ENCODE data around the gene GNPDA1. TPM values are rescaled to one million over a fixed set of nuclear protein-coding genes. Genes with fewer than 3 reads are reported as not detected.

Gene GNPDA1
- total and polyA plus RNA-seq, 2 donors from 2014 or later = 30.1 to 76.6 TPM

DNA sequence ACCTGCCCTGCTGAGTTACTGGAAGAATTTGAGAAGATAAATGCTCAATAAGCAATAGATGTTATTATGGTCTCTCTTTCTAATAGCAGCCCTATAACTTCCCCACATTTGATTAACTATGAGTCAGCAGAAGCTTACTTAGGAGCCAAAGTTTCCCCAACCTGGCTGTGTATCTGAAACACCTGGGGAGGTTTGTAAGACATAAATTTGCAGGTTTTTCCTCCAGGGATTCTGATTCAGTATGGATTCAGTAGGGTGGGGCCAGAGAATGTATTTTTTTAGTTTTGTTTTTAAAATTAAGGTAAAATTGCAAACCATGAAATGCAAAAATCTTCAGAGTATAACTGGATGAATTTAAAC is 44.9 kb upstream of the GNPDA1 start:
- H3K27me3 ChIP-seq (ENCODE audit: control insufficient read depth, insufficient read depth, low read length) = no peaks in the 10 kb centered on the region
- intact Hi-C loops (cut with DNase I) = no loop called here
- H3K36me3 ChIP-seq (ENCODE audit: control insufficient read depth in 2 of 3, insufficient read depth in 3 of 3, low read length in 3 of 3) = no peaks in the 10 kb centered on the region
- no peaks in the 10 kb centered on the region for H3K4me1 ChIP-seq (ENCODE audit: control insufficient read depth in 2 of 3, insufficient read depth in 2 of 3, low read depth in 1 of 3, low read length in 3 of 3)
- TF ChIP-seq, protein P1, sequence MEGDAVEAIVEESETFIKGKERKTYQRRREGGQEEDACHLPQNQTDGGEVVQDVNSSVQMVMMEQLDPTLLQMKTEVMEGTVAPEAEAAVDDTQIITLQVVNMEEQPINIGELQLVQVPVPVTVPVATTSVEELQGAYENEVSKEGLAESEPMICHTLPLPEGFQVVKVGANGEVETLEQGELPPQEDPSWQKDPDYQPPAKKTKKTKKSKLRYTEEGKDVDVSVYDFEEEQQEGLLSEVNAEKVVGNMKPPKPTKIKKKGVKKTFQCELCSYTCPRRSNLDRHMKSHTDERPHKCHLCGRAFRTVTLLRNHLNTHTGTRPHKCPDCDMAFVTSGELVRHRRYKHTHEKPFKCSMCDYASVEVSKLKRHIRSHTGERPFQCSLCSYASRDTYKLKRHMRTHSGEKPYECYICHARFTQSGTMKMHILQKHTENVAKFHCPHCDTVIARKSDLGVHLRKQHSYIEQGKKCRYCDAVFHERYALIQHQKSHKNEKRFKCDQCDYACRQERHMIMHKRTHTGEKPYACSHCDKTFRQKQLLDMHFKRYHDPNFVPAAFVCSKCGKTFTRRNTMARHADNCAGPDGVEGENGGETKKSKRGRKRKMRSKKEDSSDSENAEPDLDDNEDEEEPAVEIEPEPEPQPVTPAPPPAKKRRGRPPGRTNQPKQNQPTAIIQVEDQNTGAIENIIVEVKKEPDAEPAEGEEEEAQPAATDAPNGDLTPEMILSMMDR (IDR thresholded peaks at IDR 0.05; ENCODE audit: borderline replicate concordance, extremely low read depth, insufficient read depth) = no peak
- H3K4me3 ChIP-seq (ENCODE audit: low read length in 3 of 3) = no peak overlapping the region
- H3K9me3 ChIP-seq (ENCODE audit: control insufficient read depth in 2 of 3, insufficient read depth in 1 of 3, low read length in 3 of 3) = no peaks in the 10 kb centered on the region
- DNase-seq (no peak), FAIRE-seq (no peak)
- H3K27ac ChIP-seq (ENCODE audit: low read depth in 2 of 2, low read length in 2 of 2) = no peak overlapping the region
- H3K9ac ChIP-seq (ENCODE audit: low read length in 3 of 3) = no peak overlapping the region

DNA sequence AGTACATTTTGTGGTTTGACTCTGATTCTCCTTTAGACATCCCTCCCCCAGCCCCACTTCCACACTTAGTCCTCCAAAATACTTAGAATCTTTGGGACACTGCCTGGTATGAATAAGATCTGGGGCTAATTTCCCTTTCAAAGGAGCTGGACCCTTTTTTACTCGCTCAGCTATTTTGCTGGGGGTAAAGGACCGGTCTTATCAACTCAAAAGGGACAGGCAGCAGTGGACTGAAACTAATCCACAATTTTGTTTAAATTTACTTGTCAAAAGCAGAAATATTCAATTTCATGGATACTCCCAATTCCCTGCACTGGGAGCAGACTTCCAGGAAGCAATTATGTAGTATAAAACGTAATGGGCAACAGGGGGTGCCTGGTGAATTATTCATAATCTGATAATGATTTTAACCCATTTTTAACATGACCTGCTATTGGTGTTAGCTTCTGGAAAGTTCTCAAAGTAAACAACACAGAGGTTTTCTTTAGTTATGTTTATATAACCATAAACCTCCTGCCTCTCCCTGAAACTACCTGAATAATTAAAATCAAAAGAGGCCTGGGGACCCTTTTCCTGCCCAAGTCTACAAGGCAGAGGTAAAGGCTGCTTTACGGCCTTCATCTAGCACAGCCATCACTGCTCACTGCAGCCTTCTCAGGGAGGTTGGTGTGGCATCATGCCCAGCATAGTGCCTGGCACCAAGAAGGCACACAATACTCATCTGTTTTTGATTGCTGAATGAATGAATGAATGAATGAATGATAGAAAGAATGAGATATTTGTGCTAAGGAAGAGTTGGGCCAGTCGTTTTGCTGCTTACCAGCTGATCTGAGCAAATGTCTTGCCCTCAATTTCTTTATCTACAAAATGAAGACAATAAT is 44.2 kb upstream of the GNPDA1 start:
- H3K27ac ChIP-seq (ENCODE audit: low read depth in 2 of 2, low read length in 2 of 2) = no peak overlapping the region
- no peak overlapping the region for H3K4me3 ChIP-seq (ENCODE audit: low read length in 3 of 3)
- H3K27me3 ChIP-seq (ENCODE audit: control insufficient read depth, insufficient read depth, low read length) = no peaks in the 10 kb centered on the region
- intact Hi-C loops (cut with DNase I) = no loop called here
- no peak overlapping the region for H3K9ac ChIP-seq (ENCODE audit: low read length in 3 of 3)
- FAIRE-seq (no peak), DNase-seq (no peak)
- H3K36me3 ChIP-seq (ENCODE audit: control insufficient read depth in 2 of 3, insufficient read depth in 3 of 3, low read length in 3 of 3) = no peaks in the 10 kb centered on the region
- H3K4me1 ChIP-seq (ENCODE audit: control insufficient read depth in 2 of 3, insufficient read depth in 2 of 3, low read depth in 1 of 3, low read length in 3 of 3) = no peaks in the 10 kb centered on the region
- TF ChIP-seq, protein P1 (IDR thresholded peaks at IDR 0.05; ENCODE audit: borderline replicate concordance, extremely low read depth, insufficient read depth) = no peak
- no peaks in the 10 kb centered on the region for H3K9me3 ChIP-seq (ENCODE audit: control insufficient read depth in 2 of 3, insufficient read depth in 1 of 3, low read length in 3 of 3)

DNA sequence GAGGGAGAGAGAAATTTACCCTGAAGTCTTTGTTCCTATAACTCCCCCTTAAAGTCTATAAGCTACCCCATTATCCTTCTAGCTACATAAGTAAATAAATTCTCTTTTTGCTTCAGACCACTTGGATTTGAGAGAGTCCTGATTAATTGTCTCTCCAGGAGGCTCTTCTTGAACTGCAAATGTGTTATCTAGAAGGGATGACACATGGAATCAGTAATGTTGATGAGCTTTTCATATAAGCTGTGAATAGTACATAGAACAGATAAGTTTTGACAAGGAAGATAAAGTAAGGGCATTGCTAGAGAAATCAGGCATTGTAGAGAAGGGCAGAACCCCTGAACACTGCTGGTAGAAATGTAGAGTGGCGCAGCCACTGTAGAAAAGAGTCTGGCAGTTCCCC is 42.5 kb upstream of the GNPDA1 start:
- Histone ChIP-seq H3K4me3 (ENCODE audit: low read length in 3 of 3) (no peak overlapping the region), H3K9ac (ENCODE audit: low read length in 3 of 3) (no peak overlapping the region), H3K27me3 (ENCODE audit: control insufficient read depth, insufficient read depth, low read length) (no peaks in the 10 kb centered on the region), H3K9me3 (ENCODE audit: control insufficient read depth in 2 of 3, insufficient read depth in 1 of 3, low read length in 3 of 3) (no peaks in the 10 kb centered on the region), H3K27ac (ENCODE audit: low read depth in 2 of 2, low read length in 2 of 2) (no peak overlapping the region), H3K36me3 (ENCODE audit: control insufficient read depth in 2 of 3, insufficient read depth in 3 of 3, low read length in 3 of 3) (no peaks in the 10 kb centered on the region), H3K4me1 (ENCODE audit: control insufficient read depth in 2 of 3, insufficient read depth in 2 of 3, low read depth in 1 of 3, low read length in 3 of 3) (no peaks in the 10 kb centered on the region)
- TF ChIP-seq, protein P1 (IDR thresholded peaks at IDR 0.05; ENCODE audit: borderline replicate concordance, extremely low read depth, insufficient read depth) = no peak
- DNase-seq (no peak), FAIRE-seq (no peak)
- intact Hi-C loops (cut with DNase I) = no loop called here
